Nephron progenitor cell (in vitro differentiated cells): ENCODE data around the gene NCLN.
A peak's percentile ranks its signal among the peaks of the same experiment; 100 is the strongest.

Source experiments
- DNase-seq: peaks from one replicate; pipeline ENCODE4 v3.0.0; 2021
- H3K27ac Mint-ChIP-seq: 2 replicates; pipeline ENCODE4 v1.8.0; 2021; ENCODE audit warnings: mild to moderate bottlenecking, moderate library complexity, mixed read lengths
- H3K27me3 Mint-ChIP-seq: 2 replicates; pipeline ENCODE4 v1.8.0; 2021; ENCODE audit warnings: mild to moderate bottlenecking, low read depth, mixed read lengths; ENCODE audit not compliant: poor library complexity
- H3K36me3 Mint-ChIP-seq: 2 replicates; pipeline ENCODE4 v1.8.0; 2021; ENCODE audit warnings: low read depth, mixed read lengths
- H3K4me1 Mint-ChIP-seq: 2 replicates; pipeline ENCODE4 v1.8.0; 2021; ENCODE audit warnings: mixed read lengths
- H3K4me3 Mint-ChIP-seq: 2 replicates; pipeline ENCODE4 v1.8.0; 2021; ENCODE audit warnings: mild to moderate bottlenecking, moderate library complexity, mixed read lengths
- H3K9me3 Mint-ChIP-seq: 2 replicates; pipeline ENCODE4 v1.8.0; 2021; ENCODE audit warnings: mild to moderate bottlenecking, moderate library complexity, mixed read lengths
- TF ChIP-seq, protein P1 (sequence below): fragments of 200-600 bp; sonication (generic); IDR thresholded peaks from 2 replicates; pipeline ENCODE4 v1.5.0; 2021; ENCODE audit warnings: antibody characterized with exemption

Gene NCLN

DNA sequence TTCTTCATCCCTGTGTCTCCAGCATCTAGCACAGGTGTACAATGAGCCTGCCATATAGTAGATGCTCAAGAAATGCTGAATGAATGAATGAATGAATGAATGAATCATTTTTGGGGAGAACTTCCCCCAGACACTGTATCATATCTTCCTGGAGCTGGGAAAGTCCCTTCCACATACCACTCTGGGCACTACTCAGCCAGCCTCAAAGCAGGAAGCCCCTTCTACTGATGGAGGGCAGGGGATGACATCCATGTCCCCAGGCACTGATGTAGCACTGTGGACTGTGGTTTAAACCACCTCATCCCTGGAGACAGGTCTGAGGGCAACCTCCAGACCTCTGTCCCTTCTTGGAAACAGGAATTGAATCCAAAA lies 45.1 kb upstream of the NCLN start:
- Mint-ChIP-seq H3K27ac (no peak overlapping the region), H3K9me3 (peaks cover 5% of the 10 kb centered on the region), H3K4me3 (no peak overlapping the region), H3K27me3 (peaks cover 23% of the 10 kb centered on the region), H3K4me1 (peaks cover 5% of the 10 kb centered on the region), H3K36me3 (no peaks in the 10 kb centered on the region)
- TF ChIP-seq, protein P1, sequence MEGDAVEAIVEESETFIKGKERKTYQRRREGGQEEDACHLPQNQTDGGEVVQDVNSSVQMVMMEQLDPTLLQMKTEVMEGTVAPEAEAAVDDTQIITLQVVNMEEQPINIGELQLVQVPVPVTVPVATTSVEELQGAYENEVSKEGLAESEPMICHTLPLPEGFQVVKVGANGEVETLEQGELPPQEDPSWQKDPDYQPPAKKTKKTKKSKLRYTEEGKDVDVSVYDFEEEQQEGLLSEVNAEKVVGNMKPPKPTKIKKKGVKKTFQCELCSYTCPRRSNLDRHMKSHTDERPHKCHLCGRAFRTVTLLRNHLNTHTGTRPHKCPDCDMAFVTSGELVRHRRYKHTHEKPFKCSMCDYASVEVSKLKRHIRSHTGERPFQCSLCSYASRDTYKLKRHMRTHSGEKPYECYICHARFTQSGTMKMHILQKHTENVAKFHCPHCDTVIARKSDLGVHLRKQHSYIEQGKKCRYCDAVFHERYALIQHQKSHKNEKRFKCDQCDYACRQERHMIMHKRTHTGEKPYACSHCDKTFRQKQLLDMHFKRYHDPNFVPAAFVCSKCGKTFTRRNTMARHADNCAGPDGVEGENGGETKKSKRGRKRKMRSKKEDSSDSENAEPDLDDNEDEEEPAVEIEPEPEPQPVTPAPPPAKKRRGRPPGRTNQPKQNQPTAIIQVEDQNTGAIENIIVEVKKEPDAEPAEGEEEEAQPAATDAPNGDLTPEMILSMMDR, result no peak
- no peak for DNase-seq

DNA sequence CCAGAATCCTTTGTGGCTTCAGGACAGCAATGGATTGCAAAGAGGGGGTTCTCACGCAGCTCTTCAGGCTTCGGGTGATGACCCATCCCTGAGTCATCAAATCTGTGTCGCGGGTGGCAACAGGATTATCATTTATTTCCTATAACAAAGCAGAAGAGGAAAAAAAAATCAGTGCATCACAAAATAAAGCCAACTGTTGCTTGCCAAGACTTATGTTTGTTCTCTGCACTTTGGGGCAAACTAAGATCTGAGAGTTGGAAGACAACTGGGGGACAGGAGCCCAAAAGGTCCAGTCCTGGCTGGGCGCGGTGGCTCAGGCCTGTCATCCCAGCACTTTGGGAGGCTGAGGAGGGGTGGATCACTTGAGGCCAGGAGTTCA lies 43.4 kb upstream of the NCLN start:
- Mint-ChIP-seq H3K27me3 (peaks cover 23% of the 10 kb centered on the region), H3K27ac (no peak overlapping the region), H3K36me3 (no peaks in the 10 kb centered on the region), H3K9me3 (peaks cover 5% of the 10 kb centered on the region), H3K4me1 (peaks cover under 1% of the 10 kb centered on the region), H3K4me3 (no peak overlapping the region)
- TF ChIP-seq, protein P1, result no peak
- no peak for DNase-seq

DNA sequence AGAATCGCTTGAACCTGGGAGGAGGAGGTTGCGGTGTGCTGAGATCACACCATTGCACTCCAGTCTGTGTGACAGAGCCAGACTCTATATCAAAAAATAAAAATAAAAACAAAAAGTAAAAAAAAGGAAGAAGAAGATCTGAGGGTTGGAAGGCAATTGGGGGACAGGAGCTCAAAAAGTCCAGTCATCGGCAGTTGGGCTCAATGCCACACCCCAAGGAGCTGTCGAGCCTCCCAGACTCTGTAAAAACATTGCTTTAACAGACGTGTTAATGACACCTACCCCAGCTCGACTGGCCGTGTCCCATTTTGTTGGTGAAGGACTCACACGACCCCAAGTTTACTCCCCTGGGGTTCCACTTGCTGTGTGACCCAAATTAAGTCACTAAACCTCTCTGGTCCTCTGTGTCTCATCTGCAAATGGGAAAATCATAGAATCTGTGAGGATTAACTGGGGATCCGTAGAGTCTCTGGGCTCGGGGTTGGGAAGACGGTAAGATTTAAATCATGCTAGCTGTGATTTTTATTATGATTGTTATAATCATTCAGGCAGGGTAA lies 42.9 kb upstream of the NCLN start:
- Mint-ChIP-seq H3K4me3 (no peak overlapping the region), H3K36me3 (no peaks in the 10 kb centered on the region), H3K27ac (no peak overlapping the region), H3K27me3 (peaks cover 23% of the 10 kb centered on the region), H3K9me3 (peaks cover 5% of the 10 kb centered on the region), H3K4me1 (no peaks in the 10 kb centered on the region)
- no peak for DNase-seq
- TF ChIP-seq, protein P1, result no peak

DNA sequence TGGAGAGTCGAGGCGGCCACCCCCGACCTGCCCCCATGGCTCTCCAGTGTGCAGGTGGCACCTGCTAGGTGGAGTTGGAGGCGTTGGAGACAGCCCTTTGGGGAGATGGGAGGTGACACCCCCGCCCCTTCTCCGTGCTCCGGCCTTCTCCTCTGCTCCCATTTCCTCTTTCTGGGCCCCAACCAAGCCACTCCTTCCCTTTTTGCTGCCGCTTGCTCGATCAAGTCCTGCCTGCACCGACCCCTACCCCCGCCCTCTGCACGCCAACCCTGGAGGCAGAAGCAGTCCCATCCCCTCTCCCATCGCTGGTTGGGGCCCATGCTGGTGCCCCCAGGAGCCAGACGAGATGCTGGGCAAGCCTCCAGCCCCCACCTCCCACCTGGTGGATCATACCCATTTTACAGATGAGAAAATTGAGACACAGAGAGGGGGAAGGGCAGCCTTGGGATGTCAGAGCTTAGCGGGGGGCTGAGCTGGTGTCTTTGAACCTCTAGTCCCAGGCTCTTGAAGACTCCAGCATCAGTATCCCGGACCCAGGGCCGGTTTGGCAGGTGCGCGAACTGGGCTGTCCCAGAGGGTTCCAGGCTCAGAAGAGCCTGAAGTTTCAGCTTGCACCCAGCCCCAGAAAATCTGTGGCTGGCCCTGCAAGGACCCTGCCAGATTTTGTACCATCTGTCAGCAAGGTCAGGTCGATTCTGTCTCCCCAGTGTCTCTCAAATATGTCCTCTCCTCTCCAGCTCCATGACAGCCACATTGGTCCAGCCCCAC lies 39.6 kb upstream of the NCLN start:
- Mint-ChIP-seq H3K27ac (no peak overlapping the region), H3K27me3 (peaks cover 29% of the 10 kb centered on the region), H3K36me3 (no peaks in the 10 kb centered on the region), H3K4me1 (peaks cover 8% of the 10 kb centered on the region), H3K4me3 (no peak overlapping the region), H3K9me3 (no peaks in the 10 kb centered on the region)
- TF ChIP-seq, protein P1, result no peak
- DNase-seq, result no peak

DNA sequence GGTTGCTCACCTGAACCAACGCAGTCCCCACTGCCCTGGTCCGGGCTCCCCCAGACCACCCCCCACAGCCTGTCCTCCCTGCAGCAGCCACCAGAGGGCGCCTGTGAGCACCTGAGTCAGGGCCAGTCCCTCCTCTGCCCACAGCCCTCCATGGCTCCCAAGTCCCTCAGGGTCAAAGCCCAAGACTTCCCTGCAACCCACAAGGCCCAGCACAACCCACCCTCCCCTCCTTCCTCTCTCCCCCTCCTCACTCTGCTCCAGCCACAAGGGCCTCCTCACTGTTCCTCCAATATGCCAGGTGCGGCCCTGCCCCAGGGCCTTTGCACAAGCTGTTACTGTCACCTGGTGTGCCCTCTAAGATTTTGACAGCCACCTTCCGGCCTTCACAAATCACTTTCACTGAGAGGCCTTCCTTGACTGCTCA lies 39.0 kb upstream of the NCLN start:
- no peak overlapping the region for H3K4me3 Mint-ChIP-seq
- no peaks in the 10 kb centered on the region for H3K36me3 Mint-ChIP-seq
- peak; percentile 55 for DNase-seq
- TF ChIP-seq, protein P1, result peak; percentile 44
- H3K27me3 Mint-ChIP-seq, result peaks cover 28% of the 10 kb centered on the region
- no peaks in the 10 kb centered on the region for H3K9me3 Mint-ChIP-seq
- no peak overlapping the region for H3K27ac Mint-ChIP-seq
- H3K4me1 Mint-ChIP-seq, result peaks cover 8% of the 10 kb centered on the region

DNA sequence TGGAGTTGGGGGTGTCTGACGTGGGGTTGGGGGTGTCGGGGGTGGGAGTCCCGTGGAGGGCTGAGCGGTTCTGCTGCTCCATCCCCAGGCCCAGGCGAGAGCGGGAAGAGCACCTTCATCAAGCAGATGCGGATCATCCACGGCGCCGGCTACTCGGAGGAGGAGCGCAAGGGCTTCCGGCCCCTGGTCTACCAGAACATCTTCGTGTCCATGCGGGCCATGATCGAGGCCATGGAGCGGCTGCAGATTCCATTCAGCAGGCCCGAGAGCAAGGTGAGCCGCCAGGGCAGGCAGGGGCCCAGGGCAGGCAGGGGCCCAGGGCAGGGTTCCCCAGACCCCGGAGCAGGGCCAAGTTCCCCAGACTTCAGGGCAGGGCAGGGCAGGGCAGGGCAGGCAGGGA lies 37.2 kb upstream of the NCLN start:
- H3K36me3 Mint-ChIP-seq, result no peaks in the 10 kb centered on the region
- no peaks in the 10 kb centered on the region for H3K9me3 Mint-ChIP-seq
- H3K27ac Mint-ChIP-seq, result no peak overlapping the region
- peaks cover 21% of the 10 kb centered on the region for H3K27me3 Mint-ChIP-seq
- no peak for DNase-seq
- TF ChIP-seq, protein P1, result no peak
- H3K4me3 Mint-ChIP-seq, result no peak overlapping the region
- peaks cover 8% of the 10 kb centered on the region for H3K4me1 Mint-ChIP-seq
